ENCODE data around the gene NPAS2. TPM values are rescaled to one million over a fixed set of nuclear protein-coding genes. Genes with fewer than 3 reads are reported as not detected.

NPAS2 gene
- polyA plus RNA-seq, 1 of the 3 experiments (the other 2 are of a cell fraction), result 58.5 TPM

GRCh38 chr2:100971221-100971620 is 151.3 kb downstream of the NPAS2 start (continued):
- TF ChIP-seq USF2 (IDR thresholded peaks at IDR 0.05; ENCODE audit: borderline replicate concordance, low read depth, low read length) (no peak), NFIC (IDR thresholded peaks at IDR 0.05; ENCODE audit: borderline replicate concordance) (no peak)

GRCh38 chr2:100972452-100972851 is 152.5 kb downstream of the NPAS2 start:
- peaks cover 0 to 11% of the 10 kb centered on the region in 2 experiments; a peak in 1 of 4 replicates for H3K4me1 ChIP-seq (ENCODE audit: control insufficient read depth in 1 of 2, insufficient read depth in 2 of 2, low read depth in 1 of 2, low read length in 1 of 2)
- TF ChIP-seq PBX3 (IDR thresholded peaks at IDR 0.05) (no peak), TCF12 (IDR thresholded peaks at IDR 0.05) (no peak)
- no peaks in the 10 kb centered on the region for H3K9me2 ChIP-seq
- H2AFZ ChIP-seq (ENCODE audit: low read depth), result no peak overlapping the region
- no peaks in the 10 kb centered on the region for H4K20me1 ChIP-seq (ENCODE audit: insufficient read depth)
- DNase-seq, result no peak
- peaks cover 23 to 71% of the 10 kb centered on the region in 2 experiments for H3K36me3 ChIP-seq (replicated peaks in 1 of 2; ENCODE audit: control insufficient read depth in 1 of 2, insufficient read depth in 2 of 2, low read length in 1 of 2)
- no peak overlapping the region for H3K4me3 ChIP-seq (ENCODE audit: low read depth in 2 of 2, low read length in 1 of 2)
- no peaks in the 10 kb centered on the region for H3K27me3 ChIP-seq (ENCODE audit: insufficient read depth)
- H3K79me2 ChIP-seq (ENCODE audit: insufficient read depth), result no peaks in the 10 kb centered on the region
- POLR2A ChIA-PET, result no interaction called here
- H3K27ac ChIP-seq (ENCODE audit: low read depth in 2 of 2, low read length in 1 of 2), result no peak overlapping the region
- H3K4me2 ChIP-seq, result no peak overlapping the region
- H3K9ac ChIP-seq, result no peak overlapping the region
- WGBS (ENCODE audit: low lambda C conversion rate), result 92% methylated on average over 6 of the region's 7 CpGs
- peaks cover 11% of the 10 kb centered on the region for H3F3A ChIP-seq (replicated peaks; ENCODE audit: insufficient read depth)
- no peaks in the 10 kb centered on the region for H3K9me3 ChIP-seq
- CTCF ChIA-PET, result interaction anchor here (0.9 to 1.0 kb wide), 3 partner anchors 362 to 378 kb away, joined by 3 to 4 read pairs (median 3); no protein-coding TSS in a partner anchor

- Histone ChIP-seq H3K79me2 (ENCODE audit: insufficient read depth) (no peaks in the 10 kb centered on the region), H3K4me3 (ENCODE audit: low read depth in 2 of 2, low read length in 1 of 2) (no peak overlapping the region), H3K27me3 (ENCODE audit: insufficient read depth) (no peaks in the 10 kb centered on the region), H3K9ac (no peak overlapping the region), H3K27ac (ENCODE audit: low read depth in 2 of 2, low read length in 1 of 2) (no peak overlapping the region), H3F3A (replicated peaks; ENCODE audit: insufficient read depth) (peaks cover 11% of the 10 kb centered on the region), H3K9me3 (no peaks in the 10 kb centered on the region), H3K36me3 (replicated peaks in 1 of 2; ENCODE audit: control insufficient read depth in 1 of 2, insufficient read depth in 2 of 2, low read length in 1 of 2) (peaks cover 19 to 60% of the 10 kb centered on the region in 2 experiments), H3K9me2 (no peaks in the 10 kb centered on the region), H4K20me1 (ENCODE audit: insufficient read depth) (no peaks in the 10 kb centered on the region), H3K4me1 (ENCODE audit: control insufficient read depth in 1 of 2, insufficient read depth in 2 of 2, low read depth in 1 of 2, low read length in 1 of 2) (peaks cover 0 to 12% of the 10 kb centered on the region in 2 experiments; a peak in 1 of 4 replicates), H3K4me2 (no peak overlapping the region), H2AFZ (ENCODE audit: low read depth) (no peak overlapping the region)
- CTCF ChIA-PET, result interaction anchor here (1.0 to 1.1 kb wide), 2 partner anchors 245 to 365 kb away, joined by 3 read pairs; no protein-coding TSS in a partner anchor
- no peak for DNase-seq
- POLR2A ChIA-PET, result no interaction called here
- 87% methylated on average over 18 of the region's 22 CpGs for WGBS (ENCODE audit: low lambda C conversion rate)
- TF ChIP-seq TCF12 (IDR thresholded peaks at IDR 0.05) (no peak), MEF2A (IDR thresholded peaks at IDR 0.05; ENCODE audit: borderline replicate concordance, low read depth) (no peak), RCOR1 (IDR thresholded peaks at IDR 0.05; ENCODE audit: low read length) (no peak), FOSL2 (IDR thresholded peaks at IDR 0.05; ENCODE audit: borderline replicate concordance, low read depth) (no peak), NRF1 (IDR thresholded peaks at IDR 0.05; ENCODE audit: low read depth, low read length) (no peak), EZH2phosphoT487 (IDR thresholded peaks at IDR 0.05; ENCODE audit: borderline replicate concordance, low read depth) (no peak)
Observed at GRCh38 chr2:100974712-100975520, 155.0 kb downstream of the NPAS2 start.

Measured in SK-N-SH (cell line).